HG03135 (cell line): ENCODE results near the gene SMURF2.
"Not testable (repeated sequence)": the region's sequence is repeated elsewhere in the genome, so short reads cannot be mapped to it uniquely, and the experiment has no call there.

ENCODE experiments used
- ATAC-seq: cut with Tn5 transposase; IDR thresholded peaks from one replicate; pipeline ENCODE4 v1.9.1; 2021; ENCODE audit warnings: mild to moderate bottlenecking, moderate library complexity; ENCODE audit not compliant: unreplicated experiment

SMURF2 gene

GRCh38 chr17:64632606-64633005 is 29.5 kb downstream of the SMURF2 start:
- no peak for ATAC-seq

GRCh38 chr17:64632194-64632593 is 29.9 kb downstream of the SMURF2 start:
- no peak for ATAC-seq

- no peak for ATAC-seq
Measured at GRCh38 chr17:64630309-64631223, 31.5 kb downstream of the SMURF2 start.

GRCh38 chr17:64628641-64629040 is 33.5 kb downstream of the SMURF2 start:
- ATAC-seq = no peak

DNA sequence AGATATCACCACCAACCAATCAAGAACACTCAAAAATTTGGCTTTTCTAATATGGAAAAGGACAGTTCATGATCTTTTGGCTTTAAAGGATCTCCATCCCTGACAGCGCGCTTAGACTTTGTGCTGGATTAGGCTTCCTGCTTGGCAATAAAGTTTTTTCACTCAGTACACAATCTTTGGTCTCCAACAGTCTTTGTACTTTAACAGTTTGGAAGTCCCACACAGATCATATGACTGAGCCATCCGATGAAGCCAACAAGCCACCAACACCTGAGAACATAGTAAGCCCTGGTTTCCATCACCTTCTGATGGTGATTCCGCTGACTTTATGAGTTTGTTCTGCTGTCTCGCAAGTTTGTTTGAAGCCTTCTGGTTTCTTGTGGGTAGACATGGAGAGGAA is 34.3 kb downstream of the SMURF2 start:
- ATAC-seq = no peak

GRCh38 chr17:64626827-64627226 is 35.3 kb downstream of the SMURF2 start:
- no peak for ATAC-seq

- ATAC-seq = no peak
Measured at GRCh38 chr17:64625541-64625940, 36.6 kb downstream of the SMURF2 start.

DNA sequence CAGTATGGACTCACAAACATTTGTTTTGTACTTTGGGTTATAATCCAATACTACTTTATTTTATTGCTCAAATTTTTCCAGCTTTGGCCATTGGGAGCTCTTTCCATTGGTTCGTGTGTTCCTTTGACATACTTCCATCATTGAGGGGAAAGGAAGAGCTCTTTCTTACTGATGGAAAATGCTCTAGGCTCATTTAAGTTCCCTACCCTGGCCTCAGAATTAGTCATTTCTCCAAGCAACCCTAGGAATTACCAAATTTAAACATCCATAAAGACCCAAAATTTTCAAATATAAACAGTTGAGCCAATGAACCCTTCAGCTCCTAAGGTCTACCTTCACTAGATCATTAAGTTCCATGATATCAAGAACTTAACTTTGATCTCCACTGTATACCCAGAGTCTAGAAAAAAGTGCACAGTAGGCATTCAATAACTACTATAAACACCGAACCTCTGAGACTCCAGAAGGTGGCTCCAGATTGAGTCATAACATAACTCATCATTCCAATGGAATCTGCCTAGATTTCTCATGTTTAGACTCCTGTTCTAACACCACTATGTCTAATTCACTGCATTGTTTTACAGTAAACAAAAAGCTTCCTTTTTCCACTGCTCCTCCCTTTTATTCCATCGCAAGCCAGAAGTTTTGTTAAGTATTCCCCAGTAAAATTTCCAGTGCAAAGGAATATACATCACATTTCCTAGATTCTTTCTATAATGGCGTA is 39.0 kb downstream of the SMURF2 start:
- ATAC-seq = no peak

DNA sequence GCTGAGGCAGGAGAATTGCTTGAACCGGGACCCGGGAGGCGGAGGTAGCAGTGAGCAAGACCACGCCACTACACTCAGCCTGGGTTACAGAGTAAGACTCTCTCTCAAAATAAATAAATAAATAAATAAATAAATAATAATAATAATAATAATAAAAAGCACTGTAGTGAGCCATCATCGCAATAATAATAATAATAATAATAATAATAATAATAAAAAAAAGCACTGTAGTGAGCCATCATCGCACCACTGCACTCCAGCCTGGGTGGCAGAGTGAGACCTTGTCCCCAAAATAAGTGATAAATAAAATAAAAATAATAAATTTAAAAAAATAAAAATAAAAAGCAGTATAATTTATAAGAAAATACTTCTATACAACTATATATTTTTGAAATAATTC is 40.3 kb downstream of the SMURF2 start:
- ATAC-seq = no peak

- no peak for ATAC-seq
Measured at GRCh38 chr17:64618848-64619247, 43.3 kb downstream of the SMURF2 start.

- no peak for ATAC-seq
Measured at GRCh38 chr17:64617125-64617780, 44.9 kb downstream of the SMURF2 start.

DNA sequence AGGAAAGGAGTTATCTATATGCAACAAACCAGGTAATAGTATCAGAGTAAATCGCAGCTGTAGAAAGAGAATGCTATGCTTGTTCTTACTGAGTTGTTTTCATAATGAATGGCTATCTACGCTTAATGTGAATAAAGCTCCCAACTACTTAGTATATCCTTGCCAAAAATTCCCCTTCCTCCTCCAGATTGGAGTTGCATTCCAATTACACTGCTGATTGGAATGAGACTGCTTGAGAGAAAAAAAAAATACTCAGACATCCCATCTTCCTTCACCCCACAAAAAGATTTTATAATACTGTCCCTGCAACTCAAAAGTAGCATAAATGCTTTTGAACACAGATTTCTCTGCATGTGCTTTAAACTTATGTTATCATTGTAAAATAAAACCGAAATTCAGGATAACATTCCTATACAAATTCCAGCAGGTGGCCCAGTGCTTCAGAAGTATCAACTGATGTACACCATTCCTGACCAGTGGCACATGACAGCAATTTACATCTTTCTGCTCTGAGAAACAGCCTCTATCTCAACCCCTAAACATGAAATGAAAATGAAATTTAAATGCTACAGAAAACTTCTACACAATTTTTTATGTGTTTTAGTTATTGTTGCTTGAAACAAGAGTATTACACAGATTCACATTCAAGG is 47.0 kb downstream of the SMURF2 start:
- ATAC-seq = no peak

DNA sequence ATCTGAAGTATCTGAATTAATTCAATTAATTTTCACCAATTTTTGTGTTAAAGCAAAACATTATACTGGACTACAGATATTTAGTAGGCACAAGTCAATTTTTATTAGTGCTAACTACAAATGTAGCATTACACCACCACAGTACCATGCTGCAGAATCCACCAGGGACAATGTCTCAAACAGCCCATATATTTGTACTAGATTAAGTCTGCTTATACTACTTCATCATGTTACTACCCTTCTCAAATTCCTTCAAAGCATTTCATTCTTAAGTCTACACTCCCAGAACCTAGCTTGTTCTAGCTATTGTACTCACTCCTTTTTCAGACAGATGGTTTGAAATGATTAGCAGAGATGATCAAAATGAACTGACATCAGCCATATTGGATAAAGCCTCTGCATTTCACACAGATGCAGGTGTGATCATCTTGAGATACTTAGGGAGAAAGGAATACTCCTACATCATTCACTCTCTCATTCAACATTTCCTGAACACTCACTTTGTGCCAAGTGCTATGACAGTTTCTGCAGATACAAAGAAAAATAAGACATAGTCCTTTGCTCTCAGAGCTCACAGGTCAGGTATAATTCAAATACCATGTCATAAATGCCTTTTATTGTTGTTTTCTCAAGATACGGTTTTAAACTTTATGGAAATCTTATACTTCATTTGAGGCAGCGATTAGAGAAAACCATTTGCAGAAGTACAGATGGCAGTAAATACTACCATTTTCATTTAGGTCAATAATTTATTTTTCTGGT is 47.7 kb downstream of the SMURF2 start:
- ATAC-seq = no peak

DNA sequence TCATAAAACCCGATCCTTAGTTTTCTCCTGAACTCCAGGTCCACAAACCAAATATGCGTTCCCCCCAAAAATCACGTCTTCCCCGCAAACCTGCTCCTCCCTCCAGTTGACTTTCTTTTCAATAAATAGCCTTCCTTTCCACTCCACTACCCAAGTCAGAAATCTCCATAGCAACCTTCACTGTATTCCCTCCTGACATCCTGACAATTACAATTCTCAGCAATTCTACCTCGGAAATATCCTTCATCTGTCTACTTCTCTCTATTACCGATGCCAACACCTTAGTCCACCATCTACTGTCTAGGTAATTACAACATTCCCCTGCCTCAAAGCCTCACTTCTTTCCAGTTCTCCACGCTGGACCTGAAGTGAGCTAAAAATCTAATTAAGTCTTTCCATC is 50.7 kb downstream of the SMURF2 start:
- no peak for ATAC-seq

DNA sequence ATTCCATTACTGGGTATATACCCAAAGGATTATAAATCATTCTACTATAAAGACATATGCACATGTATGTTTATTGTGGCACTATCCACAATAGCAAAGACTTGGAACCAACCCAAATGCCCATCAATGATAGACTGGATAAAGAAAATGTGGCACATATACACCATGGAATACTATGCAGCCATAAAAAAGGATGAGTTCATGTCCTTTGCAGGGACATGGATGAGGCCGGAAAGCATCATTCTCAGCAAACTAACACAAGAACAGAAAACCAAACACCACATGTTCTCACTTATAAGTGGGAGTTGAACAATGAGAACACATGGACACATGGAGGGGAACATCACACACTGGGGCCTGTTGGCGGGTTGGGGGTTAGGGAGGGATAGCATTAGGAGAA is 51.9 kb downstream of the SMURF2 start:
- ATAC-seq = not testable (repeated sequence)

GRCh38 chr17:64608571-64608981 is 53.5 kb downstream of the SMURF2 start:
- ATAC-seq = no peak

GRCh38 chr17:64607862-64608565 is 54.1 kb downstream of the SMURF2 start:
- no peak for ATAC-seq

- not testable (repeated sequence) for ATAC-seq
Measured at GRCh38 chr17:64604532-64604931, 57.6 kb downstream of the SMURF2 start.

DNA sequence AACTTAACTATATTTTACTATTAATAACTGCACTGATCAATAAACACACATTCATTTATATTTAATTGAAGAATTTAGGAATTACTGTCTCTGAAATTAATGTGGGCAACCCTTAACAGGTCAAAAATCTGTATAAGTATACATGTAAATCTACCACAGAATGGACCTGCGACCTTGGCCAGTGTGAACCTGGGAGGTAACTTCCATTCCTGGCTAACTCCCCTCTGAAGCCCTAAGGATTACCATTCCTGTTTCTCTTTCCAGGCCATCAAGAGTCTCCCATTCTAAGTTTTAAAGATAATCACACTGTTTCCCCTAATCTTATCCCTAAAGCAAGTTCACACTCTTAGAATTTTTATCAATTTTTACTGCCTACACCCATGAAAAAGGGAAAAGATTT is 58.1 kb downstream of the SMURF2 start:
- no peak for ATAC-seq

DNA sequence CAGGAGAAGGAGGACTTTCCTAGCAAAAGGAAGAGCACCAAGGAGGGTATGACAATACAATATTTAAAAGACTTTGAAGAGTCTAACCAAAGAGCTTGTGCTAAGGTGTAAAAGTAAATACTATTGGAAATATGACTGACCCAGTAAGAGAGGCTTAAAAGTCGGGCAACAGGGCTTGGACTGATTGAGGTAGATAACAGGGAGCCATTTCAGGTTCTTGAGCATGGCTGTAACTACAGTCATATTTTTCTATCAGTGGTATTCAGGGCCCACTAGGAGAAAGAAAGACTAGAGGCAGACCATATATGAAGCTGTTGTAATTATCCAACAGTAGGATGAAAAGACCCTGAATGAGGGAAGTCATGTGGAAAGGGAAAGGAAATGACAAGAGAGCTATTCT is 62.3 kb downstream of the SMURF2 start:
- ATAC-seq = no peak
